Measurements from ENCODE around the gene SRRD. TPM values are rescaled to one million over a fixed set of nuclear protein-coding genes. Genes with fewer than 3 reads are reported as not detected.

The SRRD gene
- total RNA-seq, 4 donors from 2014 or later = 11.4 to 27.3 (median 13.6) TPM

- Histone ChIP-seq H3K4me1 (peaks cover 38 to 80% (median 56%) of the 10 kb centered on the region in 3 donors), H3K36me3 (peaks cover 0 to 16% (median 10%) of the 10 kb centered on the region in 3 donors), H3K27ac (peak overlapping the region in 3 of 4 donors; percentile 11 to 54 (median 26)), H3K4me3 (no peak overlapping the region), H3K27me3 (no peaks in the 10 kb centered on the region), H3K9me3 (no peaks in the 10 kb centered on the region)
- intact Hi-C loops (cut with DNase I) = no loop called here
- WGBS, 2 donors = 56 to 80% methylated on average over 4 of the region's 4 CpGs
- no peak for DNase-seq
- TF ChIP-seq CTCF (IDR thresholded peaks at IDR 0.05) = no peak
- no peak for TF ChIP-seq POLR2A (IDR thresholded peaks at IDR 0.05)
These were observed 2.0 kb upstream of the SRRD start for GRCh38 chr22:26481694-26482093.

- Histone ChIP-seq H3K27ac (peak overlapping the region in 1 of 4 donors; percentile 26), H3K9me3 (no peaks in the 10 kb centered on the region), H3K27me3 (no peaks in the 10 kb centered on the region), H3K36me3 (peaks cover 0 to 14% (median 7%) of the 10 kb centered on the region in 3 donors), H3K4me1 (peaks cover 38 to 80% (median 56%) of the 10 kb centered on the region in 3 donors), H3K4me3 (no peak overlapping the region)
- intact Hi-C loops (cut with DNase I) = no loop called here
- WGBS, 2 donors = 49 to 66% methylated on average over 5 of the region's 5 CpGs
- no peak for DNase-seq
- TF ChIP-seq POLR2A (IDR thresholded peaks at IDR 0.05) (no peak), CTCF (IDR thresholded peaks at IDR 0.05) (no peak)
These were observed 1.5 kb upstream of the SRRD start for GRCh38 chr22:26482161-26482560.

- H3K27me3 ChIP-seq = no peaks in the 10 kb centered on the region
- TF ChIP-seq CTCF (IDR thresholded peaks at IDR 0.05) (no peak), POLR2A (IDR thresholded peaks at IDR 0.05) (no peak)
- intact Hi-C loops (cut with DNase I) = no loop called here
- peaks cover 0 to 14% (median 1%) of the 10 kb centered on the region in 3 donors for H3K36me3 ChIP-seq
- H3K4me1 ChIP-seq = peaks cover 38 to 78% (median 56%) of the 10 kb centered on the region in 3 donors
- peak overlapping the region; percentile 73 to 99 (median 92) for H3K4me3 ChIP-seq
- H3K27ac ChIP-seq = peak overlapping the region; percentile 93 to 98 (median 97)
- WGBS, 2 donors = 12% methylated on average over 7 of the region's 7 CpGs
- no peak for DNase-seq
- H3K9me3 ChIP-seq = no peaks in the 10 kb centered on the region
These were observed 636 bp upstream of the SRRD start for GRCh38 chr22:26483043-26483438.

GRCh38 chr22:26484360-26484706 is 656 bp downstream of the SRRD start:
- Histone ChIP-seq H3K9me3 (no peaks in the 10 kb centered on the region), H3K27ac (peak overlapping the region; percentile 93 to 98 (median 97)), H3K36me3 (peaks cover 2 to 25% (median 9%) of the 10 kb centered on the region in 3 donors), H3K27me3 (no peaks in the 10 kb centered on the region), H3K4me3 (peak overlapping the region; percentile 73 to 99 (median 92)), H3K4me1 (peaks cover 38 to 66% (median 48%) of the 10 kb centered on the region in 3 donors)
- intact Hi-C loops (cut with DNase I) = no loop called here
- TF ChIP-seq CTCF (IDR thresholded peaks at IDR 0.05) = no peak
- TF ChIP-seq POLR2A (IDR thresholded peaks at IDR 0.05) = no peak
- 6% methylated on average over 6 of the region's 6 CpGs for WGBS, 2 donors
- no peak for DNase-seq

GRCh38 chr22:26485013-26485412 is 1.3 kb downstream of the SRRD start:
- Histone ChIP-seq H3K36me3 (peaks cover 5 to 32% (median 15%) of the 10 kb centered on the region in 3 donors), H3K4me1 (peaks cover 33 to 59% (median 42%) of the 10 kb centered on the region in 3 donors), H3K4me3 (peak overlapping the region in 1 of 4 donors; percentile 92), H3K27me3 (no peaks in the 10 kb centered on the region), H3K27ac (peak overlapping the region in 3 of 4 donors; percentile 97 to 98 (median 97)), H3K9me3 (no peaks in the 10 kb centered on the region)
- WGBS, 2 donors = 32 to 47% methylated on average over 7 of the region's 7 CpGs
- TF ChIP-seq CTCF (IDR thresholded peaks at IDR 0.05) = no peak
- no peak for TF ChIP-seq POLR2A (IDR thresholded peaks at IDR 0.05)
- no peak for DNase-seq
- intact Hi-C loops (cut with DNase I) = no loop called here

Measured in esophagus squamous epithelium (tissue), 5 donors.